Measurements from ENCODE around the gene ULBP1.
"Not testable (repeated sequence)": the region's sequence is repeated elsewhere in the genome, so short reads cannot be mapped to it uniquely, and the experiment has no call there.

Gene ULBP1

DNA sequence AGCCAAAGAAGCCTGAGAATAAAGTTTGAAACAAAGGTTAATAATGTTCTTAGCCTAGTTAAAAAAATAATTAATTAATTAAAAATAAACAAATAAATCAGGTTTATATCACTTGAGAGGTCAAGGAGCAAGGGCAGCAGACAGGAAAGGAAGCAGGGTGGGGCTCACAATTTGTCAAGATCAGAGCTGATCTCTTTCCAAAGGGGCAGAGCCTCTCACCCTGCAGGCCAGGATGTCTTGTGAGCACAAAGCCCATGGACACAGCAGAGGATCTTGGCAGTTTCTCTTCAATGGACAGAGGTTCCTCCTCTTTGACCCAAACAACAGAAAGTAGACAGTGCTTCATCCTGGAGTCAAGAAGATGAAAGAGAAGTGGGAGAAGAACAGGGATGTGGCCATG is 14.9 kb downstream of the ULBP1 start:
- DNase-seq: no peak

DNA sequence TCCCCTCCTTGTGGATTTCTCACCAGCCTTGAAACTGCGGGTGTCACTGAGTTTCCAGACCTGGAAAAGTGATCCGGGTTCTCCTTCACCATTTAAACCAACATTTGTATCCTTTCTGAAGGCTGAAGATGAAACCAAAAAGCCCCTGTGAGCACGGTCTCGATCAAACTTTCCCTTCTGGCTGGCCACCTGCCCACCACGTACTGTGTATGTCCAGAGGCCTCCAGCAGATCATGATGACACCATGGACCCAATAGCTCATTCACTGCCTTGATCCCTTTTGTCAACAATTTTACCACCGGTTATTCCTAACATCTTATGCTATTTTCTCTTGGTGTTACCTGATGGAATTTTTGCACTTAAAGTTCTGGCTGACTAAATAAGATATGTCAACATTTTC is 15.6 kb downstream of the ULBP1 start:
- no peak for DNase-seq

DNA sequence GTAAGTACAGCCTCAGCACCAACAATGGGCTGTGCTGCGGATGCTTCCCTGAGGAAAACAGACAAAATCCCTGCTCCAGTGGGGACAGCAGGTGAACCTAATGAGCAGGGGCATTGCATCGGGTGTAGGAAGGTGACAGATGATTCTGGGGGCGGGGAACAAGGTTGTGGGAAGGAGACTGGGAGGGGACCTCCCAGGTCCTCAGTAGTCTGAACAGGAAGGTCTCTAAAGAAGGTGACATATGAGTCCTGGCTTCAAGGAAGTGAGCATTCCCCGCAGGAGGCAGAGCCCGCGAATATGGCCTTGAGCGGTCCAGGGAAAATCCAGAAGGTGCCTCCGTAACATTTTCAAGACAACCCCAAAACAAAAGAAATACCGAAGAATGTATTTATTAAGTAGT is 19.4 kb downstream of the ULBP1 start:
- DNase-seq: no peak

DNA sequence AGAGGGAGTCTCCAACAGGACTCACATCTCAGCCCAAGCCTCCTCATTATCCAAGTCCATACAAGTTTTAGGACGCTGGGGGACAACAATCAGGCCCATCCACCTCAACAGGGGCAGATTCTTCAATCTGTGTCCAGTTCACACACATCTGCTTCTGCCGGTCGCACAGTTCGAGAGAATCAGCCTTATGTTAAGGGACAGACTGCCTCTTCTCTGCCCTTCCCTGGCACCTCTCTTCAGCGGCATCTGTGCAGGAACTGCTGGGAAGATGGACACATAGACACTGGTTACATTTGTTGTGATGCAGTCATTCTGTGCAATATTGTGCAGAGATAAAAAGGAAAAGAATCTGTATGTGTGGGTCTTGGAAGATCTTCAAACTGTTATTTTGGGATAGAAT is 21.0 kb downstream of the ULBP1 start:
- DNase-seq: no peak

DNA sequence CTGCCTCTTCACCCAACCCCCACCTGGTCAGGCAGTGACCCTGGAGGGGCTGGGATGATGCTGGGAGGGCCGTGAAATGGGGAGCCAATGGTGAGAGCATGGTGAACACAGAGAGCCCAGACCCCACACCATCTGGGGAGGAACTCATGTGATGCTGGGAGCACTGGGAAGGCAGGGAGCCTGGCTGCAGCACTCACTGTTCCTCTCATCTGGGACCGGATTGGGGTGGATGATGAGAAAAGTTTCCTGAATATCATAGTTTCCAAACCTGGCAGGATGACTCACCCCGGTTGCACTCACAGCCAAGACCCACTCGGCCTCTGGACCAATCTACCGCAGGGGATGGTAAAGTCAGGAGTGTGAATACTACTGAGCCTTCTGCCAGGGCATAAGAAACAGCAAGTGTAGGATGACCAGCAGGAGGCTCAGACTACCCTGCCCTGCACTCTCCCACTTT is 21.8 kb downstream of the ULBP1 start:
- no peak for DNase-seq

DNA sequence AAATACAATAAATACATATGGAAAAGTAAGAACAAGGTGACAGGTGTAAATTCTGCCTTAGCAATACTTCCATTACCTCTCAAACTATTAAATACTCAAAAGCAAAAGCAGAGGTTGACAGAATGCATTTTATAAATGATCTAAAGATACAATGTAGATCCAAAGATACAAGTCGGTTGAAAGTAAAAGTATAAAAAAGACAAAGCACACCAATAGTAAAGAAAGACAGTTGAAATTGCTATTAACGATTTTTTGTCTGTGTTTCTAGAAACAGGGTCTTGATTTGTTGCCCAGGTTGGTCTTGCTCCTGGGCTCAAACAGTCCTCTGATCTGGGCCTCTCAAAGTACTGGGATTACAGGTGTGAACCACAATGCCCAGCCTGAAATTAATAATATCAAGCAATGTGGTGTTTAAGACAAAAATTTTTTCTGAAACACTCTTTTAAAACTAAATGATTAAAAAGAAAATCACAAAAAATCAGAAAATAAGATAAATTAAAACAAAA is 23.9 kb downstream of the ULBP1 start:
- DNase-seq: no peak

DNA sequence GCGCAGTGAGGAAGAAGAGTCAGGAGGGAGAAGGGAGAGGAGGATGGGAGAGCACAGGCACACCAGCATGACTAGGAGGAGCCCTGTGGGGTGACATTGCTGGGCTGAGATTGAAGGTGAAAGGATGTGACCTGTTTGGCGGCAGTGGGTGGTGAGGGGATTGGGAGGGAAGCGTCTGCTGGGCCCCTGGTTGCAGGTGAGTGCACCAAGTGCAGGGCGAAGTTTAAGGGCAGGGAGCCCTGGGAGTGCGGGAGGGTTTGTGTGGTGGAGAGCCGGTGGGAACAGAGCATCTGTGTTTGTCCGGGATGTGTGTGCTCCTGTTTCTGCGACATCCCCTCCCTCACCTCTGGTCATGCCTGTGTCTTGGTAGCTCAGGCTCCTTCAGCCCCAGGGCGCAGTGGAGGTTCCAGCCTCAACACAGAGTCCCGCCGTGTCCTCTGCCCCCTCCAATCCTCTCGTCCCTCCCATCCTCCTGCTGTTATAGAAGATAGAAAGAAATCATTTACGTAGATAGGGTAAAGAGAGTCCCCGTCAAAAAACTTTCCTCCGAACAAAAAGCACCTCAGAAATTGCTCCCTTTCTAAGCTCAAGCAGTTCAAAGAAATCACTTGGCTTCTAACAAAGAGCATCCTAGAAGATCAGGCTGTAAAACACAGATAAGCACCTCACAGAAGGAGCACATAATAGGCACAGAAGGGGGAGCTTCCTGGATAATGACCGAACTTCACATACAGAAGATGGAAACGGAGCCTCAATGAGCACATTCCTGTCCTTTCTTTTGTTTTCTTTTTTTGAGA is 25.0 kb downstream of the ULBP1 start:
- no peak for DNase-seq

DNA sequence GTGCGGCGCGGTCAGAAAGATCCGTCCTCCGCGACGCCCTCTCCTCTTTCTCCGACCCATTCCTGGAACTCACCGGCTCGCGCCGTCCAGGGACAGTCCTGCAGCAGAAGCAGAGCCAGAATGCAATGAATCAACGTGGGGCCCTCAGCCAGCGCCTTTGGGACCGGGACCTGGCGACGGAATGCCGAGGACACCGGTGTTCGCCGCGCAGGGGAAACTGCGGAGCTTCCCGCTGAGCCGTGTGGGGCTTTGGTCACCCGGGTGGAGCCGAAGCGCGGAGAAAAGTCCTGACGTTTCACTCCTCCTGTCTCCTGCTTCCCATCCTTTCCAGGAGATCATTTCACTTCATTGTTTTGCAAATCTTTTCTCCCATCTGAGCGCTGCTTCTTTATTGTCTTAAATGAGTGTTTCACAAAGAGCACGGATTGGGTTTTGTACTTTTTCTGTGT is 26.5 kb downstream of the ULBP1 start:
- no peak for DNase-seq

DNA sequence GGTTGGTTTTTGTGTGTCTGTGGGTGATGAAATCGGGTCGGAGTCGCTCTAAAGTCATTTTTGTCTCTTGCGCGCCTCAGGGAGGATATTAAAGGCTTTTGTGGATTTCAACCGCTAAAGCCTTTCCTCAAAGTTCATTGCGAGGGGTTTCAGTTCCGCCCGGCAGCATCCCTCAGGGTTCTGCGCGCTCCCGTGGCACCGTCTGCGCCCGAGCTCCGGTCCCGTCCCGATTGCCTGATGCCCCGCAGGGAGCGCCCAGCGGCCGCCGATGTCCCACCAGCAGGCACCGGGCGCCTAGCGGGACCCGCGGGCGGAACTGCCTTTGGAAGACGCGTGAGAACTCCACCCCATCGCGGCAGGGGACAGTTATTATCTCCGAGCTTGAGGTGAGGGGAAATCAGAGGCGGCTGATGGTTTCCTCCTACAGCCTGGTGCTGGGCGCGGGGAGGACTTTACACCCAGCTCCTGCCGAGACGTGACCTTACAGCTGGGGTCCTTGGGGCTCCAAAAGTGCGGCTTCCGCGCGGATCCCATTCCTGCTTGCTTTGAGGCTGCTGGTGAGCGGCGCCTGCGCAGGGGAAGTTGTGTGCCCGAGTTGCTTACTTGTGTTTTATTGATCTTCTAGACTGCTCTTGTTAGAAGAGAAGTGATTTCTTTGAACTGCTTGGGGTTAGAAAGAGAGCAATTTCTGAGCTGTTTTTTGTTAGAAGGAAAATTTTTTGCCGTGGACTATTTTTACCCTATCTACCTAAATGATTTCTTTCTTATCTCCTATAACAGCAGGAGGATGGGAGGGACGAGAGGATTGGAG is 27.1 kb downstream of the ULBP1 start:
- DNase-seq: no peak

DNA sequence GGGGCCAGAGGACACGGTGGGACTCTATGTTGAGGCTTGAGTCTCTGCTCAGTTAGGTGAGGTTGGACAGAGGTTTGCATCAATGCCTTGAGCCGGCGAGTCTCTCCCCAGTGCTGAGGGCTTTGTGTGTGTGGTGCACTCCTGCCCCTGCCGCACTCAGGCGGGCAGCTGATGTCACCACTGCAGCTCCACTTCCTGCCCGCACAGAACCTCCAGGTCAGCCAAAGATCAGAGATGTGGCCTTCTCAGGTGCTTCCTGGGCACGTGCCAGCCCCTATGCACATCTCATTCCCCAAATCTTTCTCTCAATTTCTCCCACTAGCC is 27.7 kb downstream of the ULBP1 start:
- not testable (repeated sequence) for DNase-seq

DNA sequence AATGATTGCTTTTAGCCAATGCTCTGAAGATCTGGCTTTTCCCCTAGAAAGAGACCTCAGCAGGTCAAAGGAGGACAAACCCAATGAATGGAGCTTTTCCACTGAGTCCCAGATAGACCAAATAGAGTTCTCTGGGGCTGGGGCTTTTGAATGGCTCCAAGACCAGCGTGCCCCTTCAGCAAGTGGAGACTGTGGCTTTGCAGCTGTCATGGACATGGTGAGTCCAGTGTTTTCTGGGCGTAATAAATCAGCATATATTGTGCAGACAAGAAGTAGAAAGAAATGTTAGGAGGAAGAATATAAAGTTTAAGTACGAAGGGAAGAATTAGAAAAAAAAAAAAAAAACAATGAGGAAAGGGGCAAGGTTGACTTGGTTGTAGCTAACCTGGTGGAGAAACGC is 28.1 kb downstream of the ULBP1 start:
- DNase-seq: no peak

DNA sequence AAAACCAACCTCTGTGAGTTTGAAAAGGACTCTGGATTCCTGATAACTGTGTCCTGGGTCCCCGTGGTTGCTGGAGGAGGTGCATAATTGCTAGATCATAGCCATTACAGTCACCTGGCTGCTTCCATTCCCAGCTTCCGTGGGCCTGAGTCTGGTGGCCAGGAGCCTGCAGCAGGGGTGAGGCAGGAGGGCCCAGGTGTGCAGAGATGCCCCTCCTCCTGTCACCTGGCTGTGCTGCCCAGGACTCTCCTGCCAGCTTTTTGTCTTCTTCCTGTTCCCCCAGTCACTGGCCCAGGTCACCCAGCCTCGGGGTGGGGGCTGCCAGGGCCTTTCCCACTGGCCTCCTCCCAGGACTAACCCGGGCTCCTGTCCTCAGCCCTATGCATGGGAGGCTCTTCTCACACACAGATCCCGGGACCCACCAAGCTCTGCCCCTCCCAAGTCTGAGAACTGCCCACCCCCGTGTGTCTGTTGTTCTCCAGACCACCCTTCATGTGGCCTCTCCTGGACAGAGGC is 31.6 kb downstream of the ULBP1 start:
- no peak for DNase-seq

DNA sequence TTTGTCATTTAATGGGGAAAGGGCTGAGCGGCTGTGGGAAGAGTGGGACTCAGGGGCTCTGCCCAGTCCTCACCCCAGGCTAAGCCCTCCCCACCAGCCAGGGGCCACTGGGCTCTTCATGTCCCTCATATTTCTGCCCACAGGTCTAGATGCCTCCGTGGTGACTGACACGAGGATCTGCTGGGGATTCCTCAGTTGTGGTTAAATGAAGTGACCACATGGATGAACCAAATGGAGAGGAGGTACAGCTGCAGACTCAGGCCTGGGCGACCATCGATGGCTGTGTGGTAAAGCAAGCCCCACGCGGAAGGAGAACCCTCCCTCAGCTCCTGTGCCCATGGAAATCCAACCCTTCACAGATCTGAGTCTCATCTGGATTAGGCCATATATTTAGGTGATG is 32.2 kb downstream of the ULBP1 start:
- DNase-seq: no peak

DNA sequence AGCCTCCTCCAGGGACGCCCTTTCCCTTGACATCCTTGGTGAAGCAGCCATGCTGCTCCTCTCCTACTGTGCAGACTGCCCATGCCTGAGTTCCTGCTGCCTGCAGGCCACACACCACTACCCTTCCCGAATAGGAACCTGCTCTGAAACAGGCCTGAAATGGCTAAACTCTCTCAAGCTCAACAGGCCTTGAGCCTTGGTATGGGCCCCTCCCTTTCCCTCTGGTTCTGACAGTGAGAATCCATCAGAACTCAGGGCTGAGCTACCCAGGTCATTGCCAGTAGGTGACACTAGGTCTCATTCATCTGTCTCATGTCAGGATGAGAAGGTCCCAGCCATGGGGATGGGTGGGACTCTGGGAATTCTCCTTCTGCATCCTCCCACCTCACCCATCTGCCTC is 35.9 kb downstream of the ULBP1 start:
- DNase-seq: no peak

DNA sequence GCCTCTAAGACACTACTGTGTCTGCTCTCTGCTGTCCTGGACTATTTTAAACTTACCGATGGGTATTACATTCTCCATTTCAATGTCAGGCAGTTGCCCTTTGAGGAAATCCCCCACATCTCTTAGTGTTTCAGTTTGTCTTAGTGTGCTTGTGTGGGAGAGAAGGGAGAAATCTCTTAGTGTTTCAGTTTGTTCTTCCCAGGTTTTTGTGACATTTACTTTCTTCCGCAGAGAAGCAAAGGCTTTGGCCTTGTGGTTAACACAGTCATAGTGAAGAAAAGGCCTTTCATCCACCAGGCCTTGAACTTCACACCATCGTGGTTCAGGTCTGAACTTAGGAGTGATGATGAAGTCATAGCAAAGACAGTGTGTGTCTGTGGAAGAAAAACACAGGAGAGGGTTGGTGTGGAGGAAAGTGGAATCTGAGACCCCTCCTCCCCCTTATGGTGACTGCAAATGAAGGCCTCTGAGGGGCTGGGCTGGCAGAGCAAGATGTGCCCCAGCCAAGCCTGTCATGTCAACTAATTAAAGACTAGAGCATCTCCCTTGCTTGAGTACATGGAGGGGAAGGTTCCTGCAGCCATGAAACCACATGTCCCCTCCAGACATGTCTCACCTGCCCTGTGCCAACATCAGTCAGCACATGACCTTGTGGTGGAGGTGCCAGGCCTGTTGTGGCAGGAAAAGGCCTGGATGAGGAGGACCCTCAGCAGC is 37.7 kb downstream of the ULBP1 start:
- no peak for DNase-seq

DNA sequence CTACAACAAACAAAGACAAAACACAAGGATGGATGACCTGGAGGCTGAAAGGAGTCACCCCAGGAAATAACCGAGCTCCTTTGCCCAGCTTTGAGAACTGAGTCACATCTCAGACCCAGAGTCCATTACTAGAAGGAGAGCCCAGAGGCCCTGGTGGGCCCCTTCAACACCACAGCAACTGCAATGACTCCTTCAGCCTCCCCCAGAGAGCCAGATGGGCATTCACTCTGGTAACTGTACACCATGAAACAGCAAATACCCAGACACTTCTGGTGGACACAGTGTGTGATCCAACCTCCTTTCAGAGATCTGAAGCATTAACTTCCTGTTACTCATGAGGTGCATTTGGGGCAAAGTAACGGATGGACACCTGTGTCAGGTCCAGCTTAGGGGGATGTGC is 39.0 kb downstream of the ULBP1 start:
- DNase-seq: no peak

DNA sequence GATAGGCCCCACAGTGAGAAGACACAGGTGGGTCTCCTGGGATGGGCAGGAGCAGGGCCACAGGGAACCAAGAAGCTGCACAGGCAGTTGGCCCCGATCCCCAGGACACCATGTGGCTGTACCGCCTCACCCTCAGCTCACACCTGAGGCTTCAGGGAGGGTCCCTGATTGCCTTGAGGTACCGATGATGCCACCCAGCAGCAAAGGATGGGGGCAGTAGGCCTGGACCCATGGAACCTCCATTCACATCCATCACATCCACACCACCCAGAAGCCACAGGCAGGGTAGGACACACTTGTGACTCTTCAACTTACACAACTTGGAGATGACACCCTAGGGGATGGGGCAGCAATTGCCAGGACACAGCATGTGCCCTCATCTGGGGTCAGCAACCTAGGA is 39.9 kb downstream of the ULBP1 start:
- DNase-seq: not testable (repeated sequence)

DNA sequence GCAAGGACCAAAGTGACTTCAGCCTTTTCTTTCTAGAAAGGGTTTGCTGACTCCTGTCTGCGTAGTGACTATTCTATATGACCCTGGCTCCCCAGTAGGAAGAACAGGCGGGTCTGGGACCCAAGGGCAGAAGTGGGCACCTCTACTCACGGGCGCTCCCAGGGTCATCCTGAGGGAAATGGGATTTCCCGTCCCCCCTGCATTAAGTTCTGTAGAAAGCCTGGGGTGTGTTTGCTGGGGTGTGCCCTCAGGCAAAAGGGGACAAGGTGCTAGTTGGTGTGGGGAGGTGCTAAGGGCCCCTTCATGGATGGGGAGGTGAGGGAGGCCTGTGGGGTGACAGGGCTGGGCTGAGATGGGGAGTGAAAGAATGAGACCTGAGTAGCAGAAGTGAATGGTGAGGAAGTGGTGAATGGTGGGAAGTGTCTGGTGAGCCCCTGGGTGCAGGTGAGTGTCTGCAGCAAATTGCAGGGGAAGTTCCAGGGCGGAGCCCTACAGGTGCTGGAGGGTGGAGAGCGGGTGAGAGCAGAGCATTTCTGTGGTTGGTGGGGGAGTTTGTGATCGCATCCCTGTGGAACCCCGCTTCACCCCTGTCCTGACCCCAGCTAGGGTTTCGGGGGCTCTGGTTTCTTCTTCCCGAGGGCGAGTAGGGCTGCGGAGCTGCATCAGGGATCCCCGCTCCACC is 40.5 kb downstream of the ULBP1 start:
- no peak for DNase-seq

DNA sequence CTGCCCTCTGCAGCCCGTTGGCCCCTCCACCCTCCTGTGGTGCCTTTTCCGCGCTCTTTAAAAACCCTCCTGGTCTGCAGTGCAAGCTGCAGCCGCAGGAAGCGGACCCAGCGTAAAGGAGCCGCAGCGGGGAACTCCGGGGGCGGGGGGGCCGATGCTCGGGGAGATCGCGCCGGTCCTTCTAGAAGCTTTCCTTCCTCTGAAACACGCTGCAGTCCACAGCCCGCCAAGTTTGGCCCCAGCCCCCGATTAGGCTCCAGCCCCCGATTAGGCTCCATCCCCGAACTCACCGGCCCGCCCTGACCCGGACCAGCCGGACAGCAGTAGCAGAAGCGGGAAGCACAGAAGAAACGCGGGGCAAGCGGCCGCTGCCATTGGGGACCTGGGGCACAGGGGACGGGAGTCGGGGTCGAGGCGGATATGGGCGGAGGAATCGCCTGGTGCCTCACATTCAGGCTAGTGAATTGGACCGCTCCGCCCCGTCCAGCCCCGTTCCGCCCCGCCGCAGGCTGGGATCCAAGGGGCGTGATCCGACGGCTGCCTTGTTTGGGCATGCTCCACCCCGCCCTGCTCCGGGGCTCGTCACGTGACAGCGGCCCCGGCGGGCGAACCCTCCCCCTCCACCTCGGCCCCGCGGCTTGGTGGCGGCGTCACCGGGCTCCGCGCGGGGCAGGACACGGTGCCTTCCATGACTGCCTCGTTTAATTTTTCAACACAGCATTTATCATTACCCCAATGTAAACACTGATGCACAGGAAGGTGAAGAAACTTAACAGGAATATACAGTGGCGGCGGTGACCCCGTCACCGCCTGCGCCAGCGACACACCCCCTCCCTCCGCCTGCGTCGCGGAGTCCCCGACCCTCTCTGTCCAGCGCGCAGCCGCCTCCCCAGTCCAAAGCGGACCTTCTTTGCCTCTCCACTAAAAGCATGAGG is 41.3 kb downstream of the ULBP1 start:
- DNase-seq: peak; percentile 88

DNA sequence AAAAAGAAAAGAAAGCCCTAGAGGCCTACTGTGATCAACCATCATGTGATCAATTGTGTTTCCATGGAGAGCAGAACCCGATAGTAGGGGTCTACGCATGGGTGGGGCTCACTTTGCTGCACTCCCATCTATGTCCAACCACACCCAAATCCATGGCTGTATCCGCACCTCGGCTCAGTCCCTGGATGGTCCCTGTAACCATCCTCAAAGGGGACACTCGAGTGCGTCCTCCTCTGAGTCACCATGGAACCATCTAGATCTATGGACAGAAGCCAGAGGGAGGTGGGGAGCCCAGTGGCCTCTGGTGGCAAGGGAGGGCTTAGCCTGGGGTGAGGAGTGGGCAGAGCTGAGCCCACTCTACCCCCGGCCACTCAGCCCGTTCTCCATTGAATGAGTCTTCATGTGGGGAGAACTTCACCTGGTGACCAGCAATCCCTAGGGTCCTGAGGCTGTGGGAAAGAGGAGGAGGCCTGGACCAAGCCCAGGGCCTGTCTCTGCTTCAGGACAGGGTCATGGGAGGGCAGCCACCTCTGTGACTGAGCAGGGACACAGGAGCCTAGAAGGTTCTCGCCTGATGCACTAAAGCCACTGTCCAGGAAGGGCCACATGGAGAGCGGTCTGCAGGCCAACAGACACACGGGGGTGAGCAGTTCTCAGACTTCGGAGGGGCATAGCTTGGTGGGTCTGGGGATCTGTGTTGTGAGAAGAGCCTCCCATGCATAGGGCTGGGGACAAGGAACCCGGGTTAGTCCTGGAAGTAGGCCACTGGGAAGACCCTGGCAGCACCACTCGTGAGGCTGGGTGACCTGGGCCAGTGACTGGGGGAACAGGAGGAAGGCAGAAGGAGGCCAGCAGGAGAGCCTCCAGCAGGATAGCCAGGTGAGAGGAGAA is 42.3 kb downstream of the ULBP1 start:
- no peak for DNase-seq

All from activated naive CD4-positive, alpha-beta T cell treated with anti-CD3 and anti-CD28 coated beads, Interleukin-2, amount 50 U/mL, for 16 hours (primary cell).